CD4-positive, CD25-positive, alpha-beta regulatory T cell (primary cell): ENCODE data around the gene EVC. TPM values are rescaled to one million over a fixed set of nuclear protein-coding genes. Genes with fewer than 3 reads are reported as not detected.

Experiments used
- ATAC-seq, 2 donors: fragments of 150-1000 bp; cut with Tn5 transposase; one replicate each; pipeline ENCODE4 v1.10.0; 2021; ENCODE audit warnings: low read depth in 2 of 2, moderate number of reproducible peaks in 2 of 2, moderate library complexity in 1 of 2
- DNase-seq, 3 donors: peaks; one replicate each; pipeline versions ENCODE4 v3.0.0 to v3.0.0-alpha.2; 2012 to 2022; ENCODE audit warnings: mixed read lengths in 1 of 3
- H3K27ac ChIP-seq: one replicate; pipeline ENCODE4 v1.7.0; 2013; ENCODE audit warnings: mild to moderate bottlenecking, low read length; ENCODE audit not compliant: insufficient read depth, poor library complexity, severe bottlenecking
- H3K27me3 ChIP-seq: one replicate; pipeline ENCODE4 v1.7.0; 2013; ENCODE audit warnings: low read length; ENCODE audit not compliant: control insufficient read depth, insufficient read depth
- H3K36me3 ChIP-seq: one replicate; pipeline ENCODE4 v1.7.0; 2013; ENCODE audit warnings: mild to moderate bottlenecking, low read length, moderate library complexity; ENCODE audit not compliant: control insufficient read depth, insufficient read depth
- H3K4me1 ChIP-seq: 2 replicates; pipeline ENCODE4 v1.7.0; 2013; ENCODE audit warnings: mild to moderate bottlenecking, low read length; ENCODE audit not compliant: insufficient read depth, control insufficient read depth, poor library complexity, severe bottlenecking
- H3K4me3 ChIP-seq: one replicate; pipeline ENCODE4 v1.7.0; 2013; ENCODE audit warnings: low read depth, mild to moderate bottlenecking, low read length, moderate library complexity
- H3K9me3 ChIP-seq, 2 experiments: 1 replicate in 1 of 2; 2 replicates in 1 of 2; pipeline ENCODE4 v1.7.0; 2013; ENCODE audit warnings: low read length in 2 of 2, mild to moderate bottlenecking in 1 of 2, moderate library complexity in 1 of 2; ENCODE audit not compliant: control insufficient read depth in 2 of 2
- H3K27ac Mint-ChIP-seq, 3 donors: one replicate each; pipeline ENCODE4 v1.8.0; 2020 to 2022; ENCODE audit warnings: mild to moderate bottlenecking in 3 of 3, mixed read lengths in 3 of 3, moderate library complexity in 2 of 3
- H3K27me3 Mint-ChIP-seq: one replicate; pipeline ENCODE4 v1.8.0; 2022; ENCODE audit warnings: mild to moderate bottlenecking, mixed read lengths
- H3K36me3 Mint-ChIP-seq: one replicate; pipeline ENCODE4 v1.8.0; 2020; ENCODE audit warnings: mixed read lengths
- H3K4me1 Mint-ChIP-seq, 4 donors: one replicate each; pipeline ENCODE4 v1.8.0; 2020 to 2022; ENCODE audit warnings: mixed read lengths in 4 of 4, mild to moderate bottlenecking in 1 of 4
- H3K4me3 Mint-ChIP-seq, 4 donors: one replicate each; pipeline ENCODE4 v1.8.0; 2020 to 2022; ENCODE audit warnings: mild to moderate bottlenecking in 4 of 4, mixed read lengths in 4 of 4, moderate library complexity in 3 of 4
- H3K9me3 Mint-ChIP-seq, 7 donors: one replicate each; pipeline ENCODE4 v1.8.0; 2020 to 2022; ENCODE audit warnings: mixed read lengths in 7 of 7, mild to moderate bottlenecking in 3 of 7, moderate library complexity in 2 of 7
- polyA plus RNA-seq, 4 donors: library from polyadenylated mRNA; unstranded; fragments of 300-500 nt; fragmentation: Illumina TruSeq; gene quantifications; one replicate each; pipeline ENCODE4 v1.2.3, GENCODE V29; 2021
- total RNA-seq: library from RNA; stranded (reverse); gene quantifications from one replicate; pipeline ENCODE4 v1.2.3, GENCODE V29; 2022

EVC gene
- total and polyA plus RNA-seq, 5 donors from 2014 or later = 0.02 to 4.6 TPM; not detected in 3

DNA sequence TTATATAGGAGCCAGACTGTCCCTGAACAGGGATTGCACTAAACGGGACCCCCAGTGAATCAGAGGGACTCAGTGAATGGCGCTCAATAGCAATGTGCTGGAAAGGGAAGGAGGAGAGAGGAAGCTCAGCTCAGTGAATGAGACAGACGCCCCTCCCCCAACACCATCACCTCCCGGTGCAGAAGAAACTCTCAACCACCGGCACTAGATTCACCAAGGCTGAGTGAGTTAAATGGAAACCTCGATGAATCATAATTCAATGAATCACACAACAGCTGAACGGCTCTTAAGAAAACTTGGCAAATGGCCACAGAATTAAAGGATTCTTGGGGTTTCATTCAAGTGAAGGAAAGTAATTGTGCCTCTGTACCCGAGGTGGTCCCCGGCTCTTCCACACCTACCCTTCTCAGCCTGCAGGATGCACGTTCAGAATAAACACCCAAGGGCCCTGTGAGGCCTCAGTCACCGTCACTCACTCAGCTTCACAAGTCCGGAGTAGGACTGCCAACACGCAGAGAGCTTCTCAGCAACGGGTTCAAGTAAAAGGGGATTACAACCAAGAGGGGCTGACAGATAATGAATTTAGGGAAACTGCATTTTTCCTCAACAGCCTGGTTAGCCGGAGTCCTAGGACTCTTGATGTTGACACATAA, 152.6 kb downstream of the EVC start:
- no peaks in the 10 kb centered on the region for H3K9me3 ChIP-seq
- ATAC-seq (peak; percentile 41 to 68), DNase-seq (peak in 1 of 3 donors; percentile 68)
- Mint-ChIP-seq H3K36me3 (no peaks in the 10 kb centered on the region), H3K4me1 (peaks cover 7 to 27% (median 16%) of the 10 kb centered on the region in 4 donors), H3K4me3 (no peak overlapping the region), H3K9me3 (peaks cover 0 to 1% (median 0%) of the 10 kb centered on the region in 7 donors), H3K27me3 (peaks cover 5% of the 10 kb centered on the region), H3K27ac (no peak overlapping the region)
- H3K27me3 ChIP-seq = no peaks in the 10 kb centered on the region
- no peak overlapping the region for H3K4me3 ChIP-seq
- H3K36me3 ChIP-seq = no peaks in the 10 kb centered on the region
- H3K4me1 ChIP-seq = peaks cover 17% of the 10 kb centered on the region
- no peak overlapping the region for H3K27ac ChIP-seq

Other genes starting within 250 kb of the EVC start
- gene EVC2, start 2.6 kb upstream of the EVC start, total RNA-seq = 3.2 TPM
- gene EVC2, start 2.6 kb upstream of the EVC start, polyA plus RNA-seq = 1 to 10 TPM in 1 of 4 donors, under 1 TPM in 3; 0.03 to 1.6 (median 0.60) TPM
- not detected for gene CRMP1, start 181.9 kb downstream of the EVC start, total RNA-seq
- not detected for gene CRMP1, start 181.9 kb downstream of the EVC start, polyA plus RNA-seq